ENCODE results near the gene SGMS1.

GRCh38 chr10:50416881-50417280, 206.9 kb downstream of the SGMS1 start:
- no peak for TF ChIP-seq CTCF (IDR thresholded peaks at IDR 0.05; ENCODE audit: insufficient read depth, low read length, poor library complexity, severe bottlenecking)
- TF ChIP-seq EZH2phosphoT487 (conservative IDR thresholded peaks at IDR 0.05; ENCODE audit: low read length) = no peak
